ENCODE measurements around the gene SLC39A5. TPM values are rescaled to one million over a fixed set of nuclear protein-coding genes. Genes with fewer than 3 reads are reported as not detected.
A peak's percentile ranks its signal among the peaks of the same experiment; 100 is the strongest.

SLC39A5 gene
- total RNA-seq, 4 donors from 2014 or later = 0.29 to 1.8 (median 0.52) TPM; not detected in 1

DNA sequence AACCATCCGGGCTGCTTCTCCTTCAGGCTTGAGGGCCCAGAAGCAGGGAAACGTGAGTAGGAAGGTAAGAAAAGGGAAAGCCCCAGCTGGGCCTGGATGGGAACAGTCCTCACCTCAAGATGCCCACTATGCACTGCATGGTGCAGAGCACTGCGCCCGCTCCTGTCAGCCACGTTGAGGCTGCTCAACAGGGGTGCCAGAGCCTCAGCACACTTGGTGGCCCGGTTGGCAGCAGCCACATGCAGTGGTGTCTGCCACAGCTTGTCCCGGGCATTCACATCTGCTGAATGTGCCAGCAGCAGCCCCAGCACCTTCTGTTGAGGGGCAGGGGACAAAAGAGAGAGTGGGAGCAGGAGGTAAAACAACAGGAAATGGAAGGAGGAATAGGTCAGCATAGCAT lies 25.8 kb downstream of the SLC39A5 start:
- no peaks in the 10 kb centered on the region for H3K36me3 ChIP-seq
- no peak for DNase-seq
- no peaks in the 10 kb centered on the region for H3K27me3 ChIP-seq
- intact Hi-C loops (cut with DNase I; ENCODE audit: low total_unique reads) = no loop called here
- TF ChIP-seq POLR2A (IDR thresholded peaks at IDR 0.05) (no peak), CTCF (IDR thresholded peaks at IDR 0.05) (no peak)
- no peak overlapping the region for H3K4me3 ChIP-seq
- H3K4me1 ChIP-seq = peaks cover 0 to 11% of the 10 kb centered on the region in 2 donors
- H3K27ac ChIP-seq = no peak overlapping the region
- no peaks in the 10 kb centered on the region for H3K9me3 ChIP-seq

DNA sequence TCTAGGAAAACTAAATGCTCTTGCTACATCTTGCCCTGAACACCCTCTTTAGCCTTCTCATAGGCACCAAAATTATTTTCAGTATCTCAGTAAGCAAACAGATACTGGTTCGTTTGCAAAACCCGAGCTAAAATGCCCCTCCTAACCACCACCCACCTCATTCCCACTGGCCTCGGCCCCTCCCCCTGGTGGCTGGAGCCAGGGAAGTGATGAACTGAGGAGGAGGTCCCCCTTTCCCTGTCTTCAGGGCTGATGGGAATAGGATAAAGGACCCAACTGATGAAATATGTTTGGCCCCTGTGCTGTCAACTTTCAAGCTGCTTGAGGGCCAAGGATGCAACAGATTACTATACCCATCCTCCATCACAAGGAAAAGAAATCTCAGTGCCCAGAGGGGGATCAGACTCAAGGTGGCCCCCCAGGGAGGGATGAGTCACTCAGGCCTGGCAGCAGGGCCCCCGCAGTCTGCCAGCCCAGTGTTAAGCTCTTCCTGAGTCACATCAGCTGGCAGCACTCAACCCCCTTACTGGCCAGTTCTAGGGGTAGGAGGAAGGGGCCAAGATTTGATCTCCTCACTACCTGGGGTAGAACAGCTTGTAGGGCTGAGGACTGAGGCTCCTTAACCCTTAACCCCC lies 26.6 kb downstream of the SLC39A5 start:
- no peak for DNase-seq
- intact Hi-C loops (cut with DNase I; ENCODE audit: low total_unique reads) = no loop called here
- peaks cover 0 to 11% of the 10 kb centered on the region in 2 donors for H3K4me1 ChIP-seq
- no peaks in the 10 kb centered on the region for H3K9me3 ChIP-seq
- H3K27ac ChIP-seq = peak overlapping the region in 1 of 2 donors; percentile 95
- no peak overlapping the region for H3K4me3 ChIP-seq
- H3K27me3 ChIP-seq = no peaks in the 10 kb centered on the region
- TF ChIP-seq POLR2A (IDR thresholded peaks at IDR 0.05) (no peak), CTCF (IDR thresholded peaks at IDR 0.05) (no peak)
- H3K36me3 ChIP-seq = no peaks in the 10 kb centered on the region

- Histone ChIP-seq H3K4me1 (peaks cover 0 to 11% of the 10 kb centered on the region in 2 donors), H3K27ac (peak overlapping the region; percentile 94 to 95)
- intact Hi-C loops (cut with DNase I; ENCODE audit: low total_unique reads) = no loop called here
Observed at GRCh38 chr12:56257071-56257470, 27.2 kb downstream of the SLC39A5 start.

DNA sequence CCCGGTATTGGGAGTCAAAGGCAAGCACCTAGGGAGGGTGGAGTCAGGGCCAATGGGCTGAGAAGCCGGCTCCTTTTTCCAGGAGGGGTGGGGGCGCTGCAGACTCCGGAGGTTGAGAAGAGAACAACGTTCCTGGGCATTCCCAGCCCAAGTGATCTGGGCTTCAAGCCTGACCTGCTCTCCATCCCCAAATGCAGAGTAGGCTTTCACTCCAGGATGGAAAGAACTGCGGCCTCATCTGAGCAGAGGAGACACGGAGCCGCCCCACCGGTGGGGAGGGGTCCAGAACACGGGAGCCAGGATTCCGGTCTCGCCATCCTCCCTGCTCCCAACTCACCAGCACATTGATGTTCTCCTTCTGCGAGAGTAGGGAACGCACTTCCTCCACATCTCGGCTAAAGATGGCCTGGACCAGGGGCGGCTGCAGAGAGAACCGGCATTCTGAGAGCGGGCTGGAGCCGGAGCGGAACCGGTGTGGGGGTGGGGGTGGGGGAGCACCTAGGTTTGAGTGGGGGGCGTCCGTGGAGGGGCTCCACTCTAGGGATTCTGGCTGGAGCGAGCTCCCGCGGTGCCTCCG lies 27.7 kb downstream of the SLC39A5 start:
- Histone ChIP-seq H3K27ac (peak overlapping the region; percentile 94 to 95), H3K36me3 (no peaks in the 10 kb centered on the region), H3K4me3 (peak overlapping the region; percentile 78 to 89), H3K27me3 (no peaks in the 10 kb centered on the region), H3K9me3 (no peaks in the 10 kb centered on the region), H3K4me1 (peaks cover 0 to 11% of the 10 kb centered on the region in 2 donors)
- no peak for DNase-seq
- TF ChIP-seq POLR2A (IDR thresholded peaks at IDR 0.05) = no peak
- intact Hi-C loops (cut with DNase I; ENCODE audit: low total_unique reads) = no loop called here

More at GRCh38 chr12:56257071-56257470, 27.2 kb downstream of the SLC39A5 start:
- peak overlapping the region; percentile 78 to 89 for H3K4me3 ChIP-seq
- H3K9me3 ChIP-seq = no peaks in the 10 kb centered on the region
- no peak for DNase-seq
- TF ChIP-seq POLR2A (IDR thresholded peaks at IDR 0.05) (no peak), CTCF (IDR thresholded peaks at IDR 0.05) (no peak)
- no peaks in the 10 kb centered on the region for H3K36me3 ChIP-seq
- no peaks in the 10 kb centered on the region for H3K27me3 ChIP-seq

DNA sequence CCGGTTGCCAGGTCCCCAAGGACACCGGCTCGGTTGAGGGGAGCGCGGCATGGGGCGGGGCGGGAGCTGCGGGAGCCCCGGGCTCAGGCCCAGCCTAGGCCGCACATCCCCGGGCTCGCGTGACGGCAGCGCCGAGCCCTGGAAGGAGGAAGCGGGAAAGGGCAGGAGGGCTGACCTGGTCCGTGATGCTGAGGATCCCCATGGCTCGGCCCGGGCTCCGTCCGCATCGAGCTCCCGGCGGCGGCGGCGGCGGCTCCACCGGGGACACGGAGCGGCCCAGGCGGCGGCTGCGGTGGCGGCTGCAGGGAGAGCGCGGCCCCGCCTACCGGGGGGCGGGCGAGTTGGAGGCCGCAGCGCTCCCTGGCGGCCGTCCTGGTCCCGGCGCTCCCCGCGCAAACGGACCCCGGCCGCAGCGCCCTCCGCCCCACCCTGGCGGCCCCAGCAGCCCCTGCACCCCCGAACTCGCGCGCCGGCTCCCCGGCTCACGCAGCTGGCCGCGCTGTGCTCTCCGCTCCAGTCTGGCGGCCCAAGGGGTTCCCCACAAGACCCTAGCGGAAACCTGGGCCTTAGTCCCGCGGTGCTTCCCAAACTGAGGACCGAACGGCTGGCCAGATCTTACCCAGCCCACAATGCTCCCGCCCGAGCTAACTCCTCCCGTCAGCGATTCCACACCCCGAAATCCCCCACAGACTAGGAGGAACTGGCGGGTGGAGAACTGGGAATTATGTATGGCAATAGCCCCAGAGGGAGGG lies 28.4 kb downstream of the SLC39A5 start, which contains the start of gene ANKRD52:
Gene ANKRD52 (minus strand): TSS at position 317 of the 752 bp plus-strand sequence. CDS start 115 bp downstream, at position 202.
- TF ChIP-seq POLR2A (IDR thresholded peaks at IDR 0.05) (peak in 1 of 2 donors; percentile 55), CTCF (IDR thresholded peaks at IDR 0.05) (peak; percentile 36 to 90 (median 90))
- peak within 1 kb of the TSS; percentile 78 to 89 for H3K4me3 ChIP-seq
- H3K27me3 ChIP-seq = no peaks in the 10 kb centered on the region
- no peaks in the 10 kb centered on the region for H3K9me3 ChIP-seq
- peaks cover 0 to 11% of the 10 kb centered on the region in 2 donors for H3K4me1 ChIP-seq
- DNase-seq = peak; percentile 75 to 77
- no peaks in the 10 kb centered on the region for H3K36me3 ChIP-seq
- peak within 1 kb of the TSS; percentile 94 to 95 for H3K27ac ChIP-seq
- intact Hi-C loops (cut with DNase I; ENCODE audit: low total_unique reads) = no loop called here

All from uterus (tissue), 4 donors.